Body of pancreas (tissue), 4 donors: ENCODE measurements around the gene SGMS1.

Source experiments
- CTCF ChIP-seq, 7 experiments: fragments of 450-650 bp in 4 of 7; fragments of 200-600 bp in 3 of 7; sonication (generic) in 3 of 7; IDR thresholded peaks; one replicate each; pipeline ENCODE4 v1.5.1; 2016 to 2019; ENCODE audit warnings: antibody characterized with exemption in 7 of 7
- POLR2A ChIP-seq, 3 donors: fragments of 450-650 bp; IDR thresholded peaks; one replicate each; pipeline ENCODE4 v1.6.1; 2016; ENCODE audit warnings: antibody characterized with exemption in 3 of 3, mild to moderate bottlenecking in 2 of 3

- peak in 5 of 7 experiments; percentile 12 to 41 (median 32) for TF ChIP-seq CTCF (IDR thresholded peaks at IDR 0.05)
- TF ChIP-seq POLR2A (IDR thresholded peaks at IDR 0.05): no peak
These were observed 256.0 kb downstream of the SGMS1 start for GRCh38 chr10:50367732-50368131.
